ENCODE data around the gene TBL3.
"Not testable (repeated sequence)": the region's sequence is repeated elsewhere in the genome, so short reads cannot be mapped to it uniquely, and the experiment has no call there.

TBL3 gene

DNA sequence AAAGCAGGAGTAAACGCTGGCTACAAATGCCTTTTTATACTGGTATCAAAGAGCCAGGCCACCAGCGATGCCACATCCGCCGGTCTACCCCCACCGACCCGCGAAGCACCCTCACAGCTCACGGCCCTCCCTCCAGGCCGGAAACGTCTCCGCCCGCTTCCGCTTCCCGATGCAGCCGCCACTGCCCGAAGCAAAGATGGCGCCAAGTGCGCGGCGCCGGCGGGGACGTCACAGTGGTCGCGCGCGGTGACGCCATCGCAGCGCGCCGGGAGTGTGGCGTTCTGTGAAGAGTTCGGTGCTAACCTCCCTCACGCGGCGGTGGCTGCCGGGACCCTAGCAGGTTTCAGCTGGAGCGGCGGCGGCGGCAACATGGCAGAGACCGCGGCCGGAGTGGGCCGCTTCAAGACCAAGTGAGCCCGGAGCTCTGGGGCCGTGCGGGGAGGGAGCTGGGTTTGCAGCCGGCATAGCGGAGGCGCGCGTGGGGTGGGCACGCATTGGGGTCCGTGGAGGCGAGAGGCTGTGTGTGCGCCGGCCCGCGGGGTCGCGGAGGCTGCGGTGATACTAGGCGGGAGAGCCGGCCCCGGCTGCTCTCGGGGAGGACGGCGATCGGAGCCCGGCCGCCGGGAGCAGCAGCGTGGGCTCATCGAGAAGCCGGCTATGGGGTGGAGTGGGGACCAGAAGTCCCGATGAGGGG is at the start of gene TBL3:
TBL3 (plus strand) TSS at position 258 of the 694 bp plus-strand sequence; CDS start at position 370, 112 bp downstream.
- Histone ChIP-seq H3K4me3 (peak within 1 kb of the TSS; percentile 66 to 100 (median 81)), H3K27ac (peak within 1 kb of the TSS; percentile 60 to 98 (median 91))

DNA sequence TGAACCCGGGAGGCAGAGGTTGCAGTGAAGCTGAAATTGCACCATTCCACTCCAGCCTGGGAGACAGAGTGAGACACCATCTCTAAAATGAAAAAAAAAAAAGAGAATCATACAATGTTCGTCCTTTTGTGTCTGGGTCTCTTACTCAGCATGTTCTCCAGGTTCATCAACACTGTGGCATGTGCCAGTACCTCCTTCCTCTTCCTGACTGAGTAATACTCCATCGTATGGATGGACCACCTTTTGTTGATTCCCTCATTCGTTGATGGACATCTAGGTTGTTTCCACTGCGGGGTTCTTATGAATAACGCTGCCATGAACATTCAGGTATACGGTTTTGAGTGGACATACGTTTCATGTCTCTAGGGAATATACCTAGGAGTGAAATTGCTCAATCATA is 49.5 kb upstream of the TBL3 start:
- Histone ChIP-seq H3K4me3 (no peak overlapping the region), H3K27ac (no peak overlapping the region)

DNA sequence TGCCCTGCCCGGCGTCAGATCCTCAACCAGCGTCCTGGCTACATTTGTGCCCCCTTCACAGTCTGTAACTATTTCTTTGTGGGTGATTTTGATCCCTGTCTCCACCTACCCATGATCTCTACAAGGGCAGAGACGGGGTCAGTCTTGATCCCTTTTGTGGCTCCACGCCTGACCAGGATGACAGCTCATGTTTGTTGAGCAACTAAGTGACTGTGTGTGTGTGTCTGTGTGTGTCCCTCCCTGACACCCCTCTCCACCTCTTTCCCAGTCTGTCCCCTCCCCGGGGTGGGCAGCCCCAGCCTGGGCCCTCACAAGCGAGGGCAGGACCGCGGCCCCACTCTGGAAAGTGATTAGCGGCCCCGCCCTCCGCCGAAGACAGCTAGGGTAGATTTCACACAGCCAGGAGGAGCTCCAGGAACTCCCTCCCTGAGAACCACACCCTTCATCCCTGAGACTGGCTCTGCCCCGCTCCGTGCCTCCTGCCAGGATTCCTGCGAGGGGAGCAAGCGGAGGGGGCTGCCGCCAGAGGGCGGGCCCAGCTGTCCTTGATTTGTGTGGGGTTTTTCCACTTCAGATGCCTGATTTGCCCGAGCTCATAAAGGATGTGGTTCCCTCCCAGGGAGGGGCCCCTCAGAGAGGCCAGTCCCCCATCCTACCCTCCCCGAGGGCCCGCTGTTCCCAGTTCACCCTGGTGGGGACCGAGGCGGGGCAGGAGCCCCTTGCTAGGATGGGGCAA is 48.4 kb upstream of the TBL3 start:
- no peak overlapping the region for H3K4me3 ChIP-seq
- peak overlapping the region in 3 of 21 experiments; percentile 23 to 54 (median 24) for H3K27ac ChIP-seq

DNA sequence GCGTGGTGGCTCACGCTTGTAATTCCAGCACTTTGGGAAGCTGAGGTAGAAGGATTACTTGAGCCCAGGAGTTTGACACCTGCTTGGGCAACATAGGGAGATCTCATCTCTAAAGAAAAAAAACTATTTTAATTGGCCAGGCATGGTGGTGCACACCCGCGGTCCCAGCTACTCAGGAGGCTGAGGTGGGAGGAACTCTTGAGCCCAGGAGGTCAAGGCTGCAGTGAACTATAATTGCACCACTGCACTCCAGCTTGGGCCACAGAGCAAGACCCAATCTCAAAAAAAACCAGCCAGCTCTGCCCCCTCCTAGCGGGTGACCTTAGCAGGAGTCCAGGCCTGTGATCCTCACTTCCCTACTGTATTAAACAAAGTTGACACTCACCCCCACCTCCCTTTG is 47.8 kb upstream of the TBL3 start:
- H3K4me3 ChIP-seq, result no peak overlapping the region
- peak overlapping the region in 3 of 21 experiments; percentile 23 to 54 (median 24) for H3K27ac ChIP-seq

DNA sequence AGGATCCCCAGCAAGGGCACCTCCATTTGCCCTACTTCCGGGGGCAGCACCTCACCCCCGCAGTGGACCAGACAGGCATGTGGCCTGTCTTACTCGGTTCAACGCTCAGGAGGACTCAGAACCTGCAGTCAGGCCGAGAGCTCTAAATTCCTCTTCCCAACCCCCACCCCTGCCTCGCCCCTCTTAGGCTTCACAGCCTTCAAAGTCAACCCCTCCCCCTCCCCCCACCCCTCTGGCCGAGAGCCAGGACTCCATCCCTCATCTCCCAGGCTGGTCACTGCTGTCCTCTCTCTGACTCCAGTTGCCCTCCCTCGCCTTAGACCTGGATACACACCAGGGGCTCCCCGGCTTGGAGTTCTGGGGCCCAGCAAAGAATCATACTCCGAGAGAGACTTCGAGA is 45.6 kb upstream of the TBL3 start:
- no peak overlapping the region for H3K27ac ChIP-seq
- H3K4me3 ChIP-seq, result no peak overlapping the region

DNA sequence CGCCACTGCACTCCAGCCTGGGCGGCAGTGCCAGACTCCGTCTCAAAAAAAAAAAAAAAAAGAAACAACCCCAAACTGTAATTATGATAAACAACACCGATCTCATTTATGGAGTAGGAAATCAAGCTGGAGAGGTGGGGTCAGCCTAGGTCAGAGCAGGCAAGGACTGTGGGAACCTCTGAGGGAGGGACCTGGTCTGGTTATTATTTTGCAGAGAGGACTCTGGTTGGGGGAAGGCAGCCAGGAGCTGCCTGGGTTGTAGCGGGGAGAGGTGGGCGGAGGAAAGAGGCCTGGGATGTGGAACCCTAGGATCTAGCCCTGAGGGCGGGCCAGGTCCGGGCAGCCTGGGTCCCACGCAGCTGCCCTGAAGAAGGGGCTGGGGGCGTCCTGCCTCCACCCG is 42.7 kb upstream of the TBL3 start:
- peak overlapping the region; percentile 24 to 90 (median 80) for H3K27ac ChIP-seq

DNA sequence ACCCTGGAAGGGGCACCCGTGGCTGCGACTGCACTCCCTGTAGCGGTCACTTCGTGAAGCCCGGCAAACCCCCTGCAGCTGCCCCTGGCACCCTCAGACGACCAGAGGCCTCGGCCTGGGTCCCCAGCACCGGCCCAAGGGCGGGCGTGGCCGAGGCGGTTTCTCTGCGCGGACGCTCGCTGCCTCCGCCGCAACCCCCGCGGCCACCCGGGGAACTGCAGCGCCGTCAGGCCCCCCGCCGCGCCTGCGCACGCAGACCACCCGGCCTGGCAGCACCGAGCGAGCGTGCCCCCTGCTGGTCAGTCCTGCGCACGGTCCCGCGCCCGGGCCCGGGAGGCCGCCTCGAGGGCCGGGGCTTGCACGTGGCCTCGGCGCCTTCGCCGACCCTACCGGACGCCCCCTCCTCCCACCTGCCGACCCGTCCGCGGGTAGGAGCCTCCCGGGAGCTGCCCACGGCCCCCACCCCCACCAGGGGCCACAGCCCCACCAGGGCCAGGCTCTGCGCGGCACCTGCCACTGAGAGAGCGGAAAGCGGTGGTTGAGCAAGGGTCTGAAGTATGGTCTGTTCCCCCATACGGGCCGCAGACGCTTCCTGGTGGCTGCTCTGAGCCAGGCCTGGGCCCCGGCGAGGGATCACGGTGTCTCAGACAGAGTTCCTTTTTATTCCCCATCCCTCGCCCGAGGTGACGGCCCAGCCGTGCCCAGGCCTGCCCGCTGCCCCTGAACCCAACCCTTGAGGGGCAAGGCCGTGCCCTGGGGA is 42.1 kb upstream of the TBL3 start:
- H3K27ac ChIP-seq, result peak overlapping the region; percentile 24 to 90 (median 80)
- H3K4me3 ChIP-seq, result peak overlapping the region; percentile 38 to 60 (median 47)

More for the DNA sequence above, 42.7 kb upstream of the TBL3 start:
- H3K4me3 ChIP-seq, result peak overlapping the region; percentile 38 to 60 (median 47)

DNA sequence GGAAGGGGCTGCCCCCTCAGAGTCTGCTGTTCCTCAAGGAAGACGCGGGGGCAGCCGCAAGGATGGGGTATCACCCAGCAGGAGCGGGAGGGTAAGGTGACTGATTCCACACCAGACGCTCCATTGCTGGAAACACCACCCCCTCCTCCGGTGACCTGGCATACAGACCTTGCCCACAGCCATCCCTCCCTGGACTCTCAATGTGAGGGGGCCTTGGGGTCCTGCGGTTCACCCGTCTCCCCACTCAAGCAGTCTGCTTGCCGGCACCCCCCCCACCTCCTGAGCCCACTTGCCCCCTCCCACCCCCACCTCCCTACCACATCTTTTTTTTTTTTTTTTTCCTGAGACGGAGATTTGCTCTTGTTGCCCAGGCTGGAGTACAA is 41.5 kb upstream of the TBL3 start:
- peak overlapping the region in 11 of 21 experiments; percentile 1 to 90 (median 78) for H3K27ac ChIP-seq
- H3K4me3 ChIP-seq, result peak overlapping the region in 1 of 7 experiments; percentile 45

DNA sequence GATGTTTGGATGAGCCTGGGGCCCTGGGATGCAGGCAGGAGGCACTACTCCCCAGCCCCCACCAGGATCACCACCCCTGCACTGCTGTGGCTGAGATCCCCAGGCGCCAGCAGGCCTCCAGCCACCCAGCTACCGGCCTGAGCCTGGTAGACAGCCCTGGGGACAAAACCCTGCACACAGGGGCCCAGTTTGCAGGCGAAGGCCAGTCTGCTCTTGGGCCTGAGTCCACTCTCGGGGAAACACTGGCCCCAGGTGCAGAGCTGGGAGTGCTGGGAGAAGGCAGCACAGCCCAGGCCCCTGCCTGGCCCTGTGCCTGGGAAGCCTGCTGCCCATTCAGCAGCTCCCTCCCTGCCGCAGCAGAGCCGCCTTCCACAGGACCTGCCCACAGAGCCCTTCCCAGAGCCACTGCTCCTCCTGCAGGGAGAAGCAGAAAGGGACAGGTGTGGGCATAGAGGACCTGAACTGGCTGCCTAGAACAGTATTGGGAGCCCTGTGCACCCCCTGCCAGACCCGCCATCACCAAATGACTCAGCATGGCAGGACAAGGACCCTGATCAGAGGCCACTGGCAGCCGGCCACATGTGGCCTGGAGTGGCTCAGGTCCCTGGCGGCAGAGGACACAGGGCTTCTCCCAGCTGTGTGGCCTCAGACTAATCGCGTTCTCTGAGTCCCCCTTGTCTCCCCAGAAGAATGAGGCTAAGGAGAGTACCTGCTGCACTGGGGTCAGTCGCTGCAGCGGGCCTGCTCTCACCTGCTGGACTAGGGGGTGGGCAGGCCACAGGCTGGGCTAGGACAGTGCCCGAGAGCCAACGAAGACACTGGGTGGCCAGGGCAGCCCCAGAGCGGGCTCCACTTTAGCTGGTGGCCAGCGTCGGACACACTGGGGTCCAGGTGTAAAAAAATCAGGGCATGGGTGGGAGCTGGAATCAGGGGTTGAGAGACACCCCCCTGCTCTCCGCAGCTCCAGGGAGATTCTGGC is 39.5 kb upstream of the TBL3 start:
- H3K4me3 ChIP-seq, result no peak overlapping the region
- H3K27ac ChIP-seq, result no peak overlapping the region

DNA sequence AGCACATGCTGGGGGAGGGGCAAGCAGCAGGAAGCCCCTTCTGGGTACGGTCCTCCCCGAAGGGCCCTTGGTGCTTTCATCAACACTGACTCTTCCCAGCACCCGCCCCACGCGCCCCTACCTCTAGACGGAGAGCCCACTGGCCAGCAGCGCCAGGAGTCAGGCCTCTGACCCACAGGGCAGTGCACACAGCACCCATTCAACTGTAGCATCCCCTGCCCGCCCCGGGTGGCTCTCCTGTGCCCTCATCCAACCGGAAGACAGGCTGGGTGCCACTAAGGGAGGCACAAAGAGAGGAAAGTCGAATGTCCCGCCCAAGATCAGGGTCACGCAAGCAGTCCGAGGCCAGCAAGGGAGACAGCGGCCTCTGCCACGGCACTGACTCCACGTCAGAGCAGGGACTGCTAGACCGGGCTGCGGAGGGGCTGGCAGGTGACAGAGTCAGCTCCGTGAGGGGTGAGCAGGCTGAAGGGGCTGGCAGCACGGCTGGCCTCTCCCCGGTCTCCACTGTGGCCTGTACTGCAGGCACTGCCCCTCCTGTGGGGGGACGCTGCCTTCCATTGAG is 38.7 kb upstream of the TBL3 start:
- H3K27ac ChIP-seq, result no peak overlapping the region
- no peak overlapping the region for H3K4me3 ChIP-seq

DNA sequence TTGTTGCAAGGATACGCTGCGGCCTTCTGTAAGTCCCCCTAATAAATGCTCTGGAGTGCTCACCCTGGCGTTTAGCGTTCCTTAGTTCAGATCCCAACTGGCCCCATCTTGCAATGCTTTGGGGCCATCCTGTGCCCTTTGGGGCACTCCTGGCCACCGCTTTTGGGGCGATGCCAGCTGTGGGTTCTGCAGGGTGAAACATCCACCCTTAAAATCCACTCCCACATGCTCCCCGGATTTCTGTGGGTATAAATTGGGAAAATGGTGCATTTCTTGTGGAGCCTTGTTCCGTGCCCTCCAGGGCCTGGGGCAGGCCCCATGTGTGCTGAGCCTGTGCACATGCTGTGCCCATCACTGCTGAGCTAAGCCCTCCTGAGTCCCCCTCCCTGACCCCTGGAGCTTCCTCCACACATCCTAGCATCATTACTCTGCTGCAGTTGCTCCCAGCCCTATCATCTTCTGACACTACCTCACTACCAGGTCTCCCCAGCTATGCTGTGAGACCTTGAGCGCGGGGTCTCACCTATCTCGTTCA is 34.8 kb upstream of the TBL3 start:
- no peak overlapping the region for H3K4me3 ChIP-seq
- H3K27ac ChIP-seq, result peak overlapping the region in 1 of 21 experiments; percentile 14

DNA sequence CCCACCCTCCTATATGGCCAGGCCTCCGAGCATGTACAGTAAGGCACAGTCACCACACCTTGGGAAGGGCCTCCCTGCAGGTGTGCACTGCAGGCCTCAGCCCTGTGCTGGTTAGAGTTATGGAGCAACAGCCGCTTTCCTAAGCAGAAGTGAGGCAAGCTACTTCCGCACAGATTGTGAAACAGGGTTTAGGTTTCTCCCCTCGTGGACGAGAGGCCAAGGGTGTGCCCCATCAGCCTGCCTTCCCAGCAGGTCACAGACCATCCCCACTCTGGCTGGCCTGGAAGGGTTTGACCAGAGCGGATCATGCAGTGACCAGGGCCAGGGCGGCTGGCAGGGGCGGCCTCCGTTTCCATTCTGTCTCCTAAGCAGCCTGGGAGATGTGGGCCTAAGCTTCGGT is 33.5 kb upstream of the TBL3 start:
- H3K4me3 ChIP-seq, result no peak overlapping the region
- peak overlapping the region in 12 of 21 experiments; percentile 15 to 76 (median 42) for H3K27ac ChIP-seq

DNA sequence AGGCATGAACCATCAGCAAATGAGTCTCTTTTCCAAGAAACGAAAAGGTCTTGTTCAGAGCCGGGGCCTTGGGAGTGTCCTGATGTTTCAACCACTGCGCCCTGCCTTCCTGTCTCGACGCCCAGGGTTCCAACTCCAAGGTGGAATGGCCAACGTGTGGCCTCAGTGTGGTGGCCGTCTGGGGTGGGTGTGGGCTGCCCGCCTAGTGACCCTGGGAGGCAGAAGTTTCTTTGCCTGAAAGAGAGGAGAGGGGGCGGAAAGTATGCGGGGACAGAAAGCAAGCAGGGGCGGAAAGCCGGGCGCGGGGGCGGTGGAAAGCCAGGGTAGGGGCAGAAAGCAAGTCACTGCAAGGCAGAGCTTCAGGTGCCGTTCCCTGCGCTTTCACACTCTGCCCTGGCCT is 32.9 kb upstream of the TBL3 start:
- H3K27ac ChIP-seq, result peak overlapping the region in 14 of 21 experiments; percentile 15 to 76 (median 36)
- no peak overlapping the region for H3K4me3 ChIP-seq

DNA sequence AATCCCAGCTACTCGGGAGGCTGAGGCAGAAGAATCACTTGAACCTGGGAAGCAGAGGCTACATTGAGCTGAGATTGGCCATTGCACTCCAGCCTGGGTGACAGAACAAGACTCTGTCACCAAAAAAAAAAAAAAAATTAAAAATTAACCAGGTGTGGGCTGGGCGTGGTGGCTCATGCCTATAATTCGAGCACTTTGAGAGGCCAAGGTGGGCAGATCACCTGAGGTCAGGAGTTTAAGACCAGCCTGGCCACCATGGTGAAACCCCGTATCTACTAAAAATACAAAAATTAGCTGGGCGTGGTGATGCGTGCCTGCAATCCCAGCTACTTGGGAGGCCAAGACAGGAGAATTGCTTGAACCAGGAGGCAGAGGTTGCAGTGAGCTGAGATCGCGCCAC is 32.0 kb upstream of the TBL3 start:
- not testable (repeated sequence) for H3K4me3 ChIP-seq
- H3K27ac ChIP-seq, result peak overlapping the region in 2 of 21 experiments; percentile 63 to 76

DNA sequence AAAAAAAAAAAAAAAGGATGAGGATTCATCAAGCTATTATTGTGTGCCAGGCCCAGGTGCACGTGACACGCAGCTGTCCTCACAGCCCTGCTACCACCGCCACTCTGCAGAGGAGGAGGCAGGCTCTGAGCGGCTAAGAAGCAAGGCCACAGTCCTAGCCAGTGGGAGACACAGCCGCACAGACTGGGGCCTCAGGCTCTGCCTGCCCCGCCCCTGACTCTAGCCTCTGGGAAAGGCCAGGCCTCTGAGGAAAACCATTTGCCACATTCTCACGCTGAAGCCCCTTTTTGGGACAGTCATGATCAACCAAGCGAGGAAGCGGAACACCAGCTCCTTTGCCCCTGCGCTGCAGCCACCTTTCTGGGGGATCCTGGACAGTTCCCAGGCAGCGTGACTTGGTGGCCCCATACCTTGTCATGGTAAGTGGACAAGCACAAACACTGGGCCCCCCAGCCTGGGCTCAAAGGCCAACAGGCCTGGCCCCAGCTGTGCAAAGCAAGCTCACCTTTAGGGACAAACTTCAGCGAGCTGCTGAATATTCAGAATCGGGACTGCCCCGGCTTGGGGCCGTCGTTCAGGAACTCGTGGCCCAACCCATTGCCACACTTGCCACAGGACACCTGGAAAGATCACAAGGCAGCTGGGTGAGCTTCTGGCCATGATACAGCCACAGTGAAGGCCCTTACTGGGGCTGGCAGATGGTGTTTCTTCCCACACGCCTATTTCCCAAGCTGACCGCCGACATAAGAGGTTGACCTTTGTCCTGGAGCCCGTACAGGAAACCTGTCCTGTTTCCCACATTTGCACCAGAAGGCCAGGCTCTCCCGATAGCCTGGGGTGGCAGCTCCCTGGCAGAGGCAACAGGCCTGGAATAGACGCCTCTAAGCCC is 31.3 kb upstream of the TBL3 start:
- Histone ChIP-seq H3K4me3 (peak overlapping the region in 1 of 7 experiments; percentile 92), H3K27ac (peak overlapping the region in 5 of 21 experiments; percentile 21 to 86 (median 76))

DNA sequence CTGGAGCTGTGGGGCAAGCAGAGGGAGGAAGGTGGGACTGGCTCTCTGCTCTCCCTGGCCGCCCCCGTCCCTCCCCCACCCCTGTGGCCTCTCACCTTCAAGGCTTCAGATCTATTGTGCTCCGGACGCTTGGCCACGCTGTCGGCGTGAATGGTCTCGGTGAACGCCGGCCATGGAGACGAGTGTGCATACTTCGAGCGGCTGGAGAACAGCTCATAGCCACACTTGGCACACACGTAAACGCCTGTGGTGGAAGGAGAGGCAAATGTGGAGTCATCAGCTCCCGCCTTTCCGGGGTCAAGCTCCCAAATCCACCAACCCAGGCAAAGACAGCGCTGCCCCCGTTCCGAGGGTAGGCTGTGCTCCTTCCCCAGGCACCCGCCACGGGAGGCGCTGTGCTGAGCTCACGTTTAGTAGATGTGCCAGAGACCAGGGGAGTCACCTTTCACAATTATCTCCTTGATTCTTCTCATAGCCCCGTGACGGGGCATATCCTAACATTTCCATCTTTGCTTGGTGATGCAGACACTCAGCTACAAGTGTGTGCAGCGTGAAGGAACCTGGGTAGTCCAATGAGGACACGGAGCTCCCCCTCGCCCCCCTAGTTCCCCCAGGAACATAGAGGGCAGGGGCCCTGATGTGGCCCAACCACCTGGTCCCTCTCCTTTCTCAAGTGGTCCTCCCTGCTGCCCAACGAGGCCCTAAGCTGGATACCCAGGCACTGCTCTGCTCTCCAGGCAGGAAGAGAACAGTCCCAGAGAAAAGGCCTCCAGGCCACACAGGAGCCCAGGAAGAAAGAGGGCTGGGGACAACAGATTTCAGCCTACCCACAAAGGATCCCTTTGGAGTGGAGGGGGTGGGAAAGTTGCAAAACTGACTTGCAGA is 30.4 kb upstream of the TBL3 start:
- H3K4me3 ChIP-seq, result peak overlapping the region in 5 of 7 experiments; percentile 55 to 92 (median 65)
- peak overlapping the region in 13 of 21 experiments; percentile 22 to 92 (median 78) for H3K27ac ChIP-seq

Data from skin epidermis (tissue), 12 donors.